ENCODE measurements around the gene SLF2.

SLF2 gene

GRCh38 chr10:100980711-100981110 is 67.9 kb downstream of the SLF2 start:
- no peak for DNase-seq (ENCODE audit: low read depth)

GRCh38 chr10:100981178-100981772 is 68.5 kb downstream of the SLF2 start:
- DNase-seq (ENCODE audit: low read depth), result no peak

GRCh38 chr10:100982916-100983830 is 70.4 kb downstream of the SLF2 start:
- DNase-seq (ENCODE audit: low read depth), result no peak

GRCh38 chr10:100983868-100984671 is 71.3 kb downstream of the SLF2 start:
- DNase-seq (ENCODE audit: low read depth), result no peak

- DNase-seq (ENCODE audit: low read depth), result no peak
Measured at GRCh38 chr10:100984672-100985177, 72.0 kb downstream of the SLF2 start.

GRCh38 chr10:100985336-100985735 is 72.6 kb downstream of the SLF2 start:
- DNase-seq (ENCODE audit: low read depth), result no peak

GRCh38 chr10:100986623-100986951 is 73.8 kb downstream of the SLF2 start:
- no peak for DNase-seq (ENCODE audit: low read depth)

GRCh38 chr10:100986952-100987684 is 74.4 kb downstream of the SLF2 start, which contains the start of the genes MRPL43 and TWNK:
MRPL43 (minus strand) TSS chr10:100987497; CDS start chr10:100987443, 54 bp downstream.
TWNK (plus strand) TSS chr10:100987543; CDS start chr10:100988211, 668 bp downstream.
- peak; percentile 75 for DNase-seq (ENCODE audit: low read depth)

- DNase-seq (ENCODE audit: low read depth), result no peak
Measured at GRCh38 chr10:100987685-100988049, 74.9 kb downstream of the SLF2 start.

- no peak for DNase-seq (ENCODE audit: low read depth)
Measured at GRCh38 chr10:100988166-100988565, 75.4 kb downstream of the SLF2 start.

GRCh38 chr10:100989088-100989487 is 76.3 kb downstream of the SLF2 start:
- DNase-seq (ENCODE audit: low read depth), result no peak

GRCh38 chr10:100993986-100994708 is 81.4 kb downstream of the SLF2 start:
- no peak for DNase-seq (ENCODE audit: low read depth)

- DNase-seq (ENCODE audit: low read depth), result no peak
Measured at GRCh38 chr10:100995181-100995580, 82.4 kb downstream of the SLF2 start.

GRCh38 chr10:100996678-100997359 is 84.1 kb downstream of the SLF2 start:
- DNase-seq (ENCODE audit: low read depth), result peak; percentile 19

GRCh38 chr10:100997360-100998182 is 84.8 kb downstream of the SLF2 start:
- DNase-seq (ENCODE audit: low read depth), result peak; percentile 55

- peak; percentile 45 for DNase-seq (ENCODE audit: low read depth)
Measured at GRCh38 chr10:100998183-100998990, 85.6 kb downstream of the SLF2 start.

GRCh38 chr10:100998991-100999741 is 86.4 kb downstream of the SLF2 start:
- peak; percentile 62 for DNase-seq (ENCODE audit: low read depth)

GRCh38 chr10:100999742-101000126 is 87.0 kb downstream of the SLF2 start, which contains the start of gene LZTS2:
LZTS2 (plus strand) TSS chr10:100999808; CDS start chr10:101002539, 2,731 bp downstream.
- no peak for DNase-seq (ENCODE audit: low read depth)

Measured in stimulated activated CD8-positive, alpha-beta memory T cell treated with anti-CD3 and anti-CD28 coated beads, Interleukin-4, amount 100 ng/mL, for 24 hours (primary cell).